HepG2 (cell line): Measurements from ENCODE around the gene LRRC19. TPM values are rescaled to one million over a fixed set of nuclear protein-coding genes. Genes with fewer than 3 reads are reported as not detected.
A peak's percentile ranks its signal among the peaks of the same experiment; 100 is the strongest.

ENCODE experiments used
- GPBP1L1 ChIP-seq: sonication (generic); formaldehyde crosslinking; IDR thresholded peaks from 2 replicates; pipeline ENCODE4 v1.5.0; 2020; ENCODE audit warnings: mild to moderate bottlenecking, missing genetic modification reagents
- HHEX ChIP-seq: IDR thresholded peaks from 2 replicates; pipeline ENCODE4 v1.6.1; 2016; ENCODE audit warnings: control low read depth
- HNRNPK ChIP-seq: fragments of 200-400 bp; formaldehyde crosslinking; IDR thresholded peaks from 2 replicates; pipeline ENCODE4 v1.6.1; 2018; ENCODE audit warnings: low read length, low read depth, moderate library complexity, mild to moderate bottlenecking; ENCODE audit not compliant: poor library complexity, severe bottlenecking
- MATR3 ChIP-seq: sonication (generic); formaldehyde crosslinking; IDR thresholded peaks from 2 replicates; pipeline ENCODE4 v1.4.0; 2020; ENCODE audit warnings: missing genetic modification reagents
- NFE2L1 ChIP-seq: sonication (generic); formaldehyde crosslinking; IDR thresholded peaks from 2 replicates; pipeline ENCODE4 v1.4.0; 2020; ENCODE audit warnings: missing genetic modification reagents, mild to moderate bottlenecking, borderline replicate concordance
- PCBP2 ChIP-seq: fragments of 200-400 bp; formaldehyde crosslinking; optimal IDR thresholded peaks from 2 replicates; pipeline ENCODE3; 2018; ENCODE audit warnings: low read length, low read depth; ENCODE audit not compliant: poor library complexity, severe bottlenecking
- POLR2G ChIP-seq: fragments of 200-400 bp; formaldehyde crosslinking; IDR thresholded peaks from 2 replicates; pipeline ENCODE4 v1.6.1; 2018; ENCODE audit warnings: mild to moderate bottlenecking, low read depth, low read length, moderate library complexity
- STAG1 ChIP-seq: sonication (generic); formaldehyde crosslinking; IDR thresholded peaks from 2 replicates; pipeline ENCODE4 v1.4.0; 2020; ENCODE audit warnings: missing genetic modification reagents
- TBP ChIP-seq: sonication (generic); formaldehyde crosslinking; IDR thresholded peaks from 2 replicates; pipeline ENCODE4 v1.5.0; 2020; ENCODE audit warnings: missing genetic modification reagents
- ZBTB14 ChIP-seq: sonication (generic); formaldehyde crosslinking; IDR thresholded peaks from 2 replicates; pipeline ENCODE4 v1.4.0; 2020; ENCODE audit warnings: missing genetic modification reagents
- ZHX2 ChIP-seq, 2 experiments: sonication (generic) in 1 of 2; formaldehyde crosslinking in 1 of 2; IDR thresholded peaks; 2 replicates each; pipeline versions ENCODE4 v1.6.1 to v1.9.0; 2014 to 2022; ENCODE audit warnings: antibody characterized with exemption in 1 of 2, borderline replicate concordance in 1 of 2, inconsistent platforms in 1 of 2, low read depth in 1 of 2, missing genetic modification reagents in 1 of 2
- ZKSCAN8 ChIP-seq: IDR thresholded peaks from 2 replicates; pipeline ENCODE4 v1.6.1; 2016; ENCODE audit warnings: borderline replicate concordance, missing genetic modification reagents, missing compliant biosample characterization
- ZNF251 ChIP-seq: sonication (generic); formaldehyde crosslinking; IDR thresholded peaks from 2 replicates; pipeline ENCODE4 v1.9.0; 2021; ENCODE audit warnings: mild to moderate bottlenecking, missing genetic modification reagents
- ZNF589 ChIP-seq: sonication (generic); formaldehyde crosslinking; conservative IDR thresholded peaks from 2 replicates; pipeline ENCODE4 v1.8.0; 2022; ENCODE audit warnings: mild to moderate bottlenecking, moderate library complexity, missing genetic modification reagents
- ZNF773 ChIP-seq: sonication (generic); formaldehyde crosslinking; IDR thresholded peaks from 2 replicates; pipeline ENCODE4 v1.4.0; 2020; ENCODE audit warnings: missing genetic modification reagents, borderline replicate concordance
- ZSCAN22 ChIP-seq: sonication (generic); formaldehyde crosslinking; IDR thresholded peaks from 2 replicates; pipeline ENCODE4 v1.4.0; 2020; ENCODE audit warnings: mild to moderate bottlenecking, missing genetic modification reagents
- polyA plus RNA-seq, 8 experiments: library from polyadenylated mRNA; depleted of rRNA in 3 of 8; stranded (reverse) in 7 of 8; unstranded in 1 of 8; fragments of >200 nt; fragmentation: Illumina TruSeq in 4 of 8; extraction: Trizol in 4 of 8; gene quantifications; 2 replicates each; pipeline versions ENCODE4 v1.2.1 to v1.2.3, GENCODE V29; 2011 to 2016; ENCODE audit warnings: low read depth in 4 of 8, missing spikeins in 1 of 8, mixed read lengths in 1 of 8; ENCODE audit not compliant: insufficient read depth in 1 of 8
- total RNA-seq, 5 experiments: library from RNA; depleted of rRNA; stranded (reverse); fragments of >200 nt; fragmentation: Illumina TruSeq; extraction: Trizol; gene quantifications; 2 replicates each; pipeline ENCODE4 v1.2.3, GENCODE V29; 2016; ENCODE audit warnings: low read depth in 1 of 5
- TF ChIP-seq, protein P1 (sequence below): sonication (generic); formaldehyde crosslinking; IDR thresholded peaks from 2 replicates; pipeline ENCODE4 v1.4.0; 2020; ENCODE audit warnings: missing genetic modification reagents

LRRC19 gene
- total and polyA plus RNA-seq, 2 of the 13 experiments (the other 11 are each of a cell fraction or from before 2014, with no cell fraction given), result not detected

DNA sequence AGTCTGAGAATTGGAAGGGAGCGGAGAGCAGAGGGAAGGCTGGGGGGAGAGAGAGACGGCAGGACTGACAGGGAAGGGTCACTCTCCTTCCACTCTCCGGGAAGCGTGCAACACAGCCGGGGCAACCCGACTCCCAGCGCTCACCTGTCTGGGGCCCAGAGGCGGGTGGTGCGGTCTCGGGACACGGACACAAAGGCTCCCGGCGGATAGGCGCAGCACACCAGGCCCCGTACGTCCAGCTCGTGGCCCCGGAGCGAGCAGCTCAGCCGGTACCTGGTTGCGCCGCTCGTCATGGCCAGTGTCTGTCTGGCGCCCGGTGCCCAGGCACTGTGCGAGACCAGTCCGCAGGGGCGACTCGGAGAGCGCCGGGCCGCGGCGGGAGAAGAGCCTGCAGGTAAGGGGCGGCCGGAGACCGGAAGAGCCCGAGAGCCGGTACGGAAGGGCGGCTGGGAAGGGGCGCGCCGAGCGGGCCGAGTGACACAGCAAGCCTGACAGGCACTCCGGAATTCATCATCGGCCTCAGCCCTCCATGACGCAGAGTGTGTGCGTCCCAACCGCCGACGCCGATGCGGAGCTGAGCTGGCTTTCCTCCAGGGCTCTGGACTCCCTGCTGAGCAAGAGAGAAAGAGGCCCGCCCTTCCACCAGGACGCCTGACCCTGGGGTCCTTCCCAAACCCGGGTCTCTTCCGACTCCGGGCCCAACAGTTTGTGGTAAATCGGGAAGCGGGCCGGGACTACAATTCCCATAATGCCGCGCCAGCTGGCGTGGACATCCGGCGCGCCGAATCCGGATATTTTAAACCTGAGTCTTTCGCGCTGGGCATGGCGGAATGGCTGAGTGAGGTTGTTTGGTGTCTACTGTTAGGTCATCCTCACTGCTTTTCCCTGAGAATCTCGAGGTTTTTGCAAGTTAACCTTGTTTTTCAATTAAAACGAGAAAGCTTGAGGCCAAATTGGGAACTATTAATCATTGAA, 58.4 kb downstream of the LRRC19 start, which contains the start of gene PLAA (continued):
- TF ChIP-seq PCBP2 (no peak), ZHX2 (IDR thresholded peaks at IDR 0.05; ENCODE audit: low read depth) (peak; percentile 87), ZHX2 (CRISPR knock-in tag; IDR thresholded peaks at IDR 0.05; ENCODE audit: borderline replicate concordance) (no peak), ZSCAN22 (CRISPR knock-in tag) (no peak), TBP (no peak), ZNF589 (CRISPR knock-in tag) (no peak), ZNF251 (CRISPR knock-in tag) (peak; percentile 27; the same call in 1 of the 2 replicates), GPBP1L1 (no peak), HNRNPK (peak; percentile 39), ZKSCAN8 (CRISPR knock-in tag) (no peak), ZNF773 (no peak), MATR3 (no peak), HHEX (CRISPR knock-in tag) (no peak), ZBTB14 (CRISPR knock-in tag) (no peak), NFE2L1 (CRISPR knock-in tag) (peak; percentile 98), POLR2G (peak; percentile 83), STAG1 (CRISPR knock-in tag) (no peak)
- TF ChIP-seq, protein P1, sequence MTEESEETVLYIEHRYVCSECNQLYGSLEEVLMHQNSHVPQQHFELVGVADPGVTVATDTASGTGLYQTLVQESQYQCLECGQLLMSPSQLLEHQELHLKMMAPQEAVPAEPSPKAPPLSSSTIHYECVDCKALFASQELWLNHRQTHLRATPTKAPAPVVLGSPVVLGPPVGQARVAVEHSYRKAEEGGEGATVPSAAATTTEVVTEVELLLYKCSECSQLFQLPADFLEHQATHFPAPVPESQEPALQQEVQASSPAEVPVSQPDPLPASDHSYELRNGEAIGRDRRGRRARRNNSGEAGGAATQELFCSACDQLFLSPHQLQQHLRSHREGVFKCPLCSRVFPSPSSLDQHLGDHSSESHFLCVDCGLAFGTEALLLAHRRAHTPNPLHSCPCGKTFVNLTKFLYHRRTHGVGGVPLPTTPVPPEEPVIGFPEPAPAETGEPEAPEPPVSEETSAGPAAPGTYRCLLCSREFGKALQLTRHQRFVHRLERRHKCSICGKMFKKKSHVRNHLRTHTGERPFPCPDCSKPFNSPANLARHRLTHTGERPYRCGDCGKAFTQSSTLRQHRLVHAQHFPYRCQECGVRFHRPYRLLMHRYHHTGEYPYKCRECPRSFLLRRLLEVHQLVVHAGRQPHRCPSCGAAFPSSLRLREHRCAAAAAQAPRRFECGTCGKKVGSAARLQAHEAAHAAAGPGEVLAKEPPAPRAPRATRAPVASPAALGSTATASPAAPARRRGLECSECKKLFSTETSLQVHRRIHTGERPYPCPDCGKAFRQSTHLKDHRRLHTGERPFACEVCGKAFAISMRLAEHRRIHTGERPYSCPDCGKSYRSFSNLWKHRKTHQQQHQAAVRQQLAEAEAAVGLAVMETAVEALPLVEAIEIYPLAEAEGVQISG (CRISPR knock-in tag), result peak; percentile 88
